ENCODE results near the gene SLC18B1.

- TF ChIP-seq EZH2 (IDR thresholded peaks at IDR 0.05; ENCODE audit: low read length) = no peak
- no peak for TF ChIP-seq CTCF (optimal IDR thresholded peaks at IDR 0.05 in 1 of 3, IDR thresholded peaks at IDR 0.05 in 1 of 3, conservative IDR thresholded peaks at IDR 0.05 in 1 of 3; ENCODE audit: extremely low read depth in 1 of 3, insufficient read depth in 2 of 3, low read length in 3 of 3)
Measured at GRCh38 chr6:132751306-132751705, 47.1 kb downstream of the SLC18B1 start.
